GM23338 (cell line): Measurements from ENCODE around the gene PAX2. TPM values are rescaled to one million over a fixed set of nuclear protein-coding genes. Genes with fewer than 3 reads are reported as not detected.

Experiments used
- ATAC-seq: fragments of 200-7000 bp; cut with Tn5 transposase; 3 replicates; pipeline ENCODE4 v1.9.1; 2020
- DNase-seq: peaks from one replicate; pipeline ENCODE4 v3.0.0-alpha.2; 2015; ENCODE audit warnings: low spot score
- H2AFZ ChIP-seq: fragments of 200-600 bp; sonication (generic); 2 replicates; pipeline ENCODE4 v1.8.0; 2016; ENCODE audit warnings: antibody characterized with exemption, mild to moderate bottlenecking, moderate library complexity
- H3F3A ChIP-seq: fragments of 200-600 bp; sonication (generic); replicated peaks from 2 replicates; pipeline ENCODE4 v1.8.0; 2017; ENCODE audit warnings: antibody characterized with exemption, mixed run types, low read depth
- H3K27ac ChIP-seq: fragments of 200-600 bp; sonication (generic); 2 replicates; pipeline ENCODE4 v1.6.1; 2016; ENCODE audit warnings: low read depth
- H3K27me3 ChIP-seq: fragments of 200-600 bp; sonication (generic); 2 replicates; pipeline ENCODE4 v1.8.0; 2016; ENCODE audit warnings: mild to moderate bottlenecking, mixed run types, moderate library complexity; ENCODE audit not compliant: insufficient read depth
- H3K36me3 ChIP-seq: fragments of 200-600 bp; sonication (generic); 2 replicates; pipeline ENCODE4 v1.8.0; 2016; ENCODE audit warnings: mild to moderate bottlenecking; ENCODE audit not compliant: insufficient read depth
- H3K4me1 ChIP-seq: fragments of 200-600 bp; sonication (generic); 2 replicates; pipeline ENCODE4 v1.8.0; 2016; ENCODE audit warnings: mild to moderate bottlenecking, moderate library complexity; ENCODE audit not compliant: insufficient read depth
- H3K4me2 ChIP-seq: fragments of 200-600 bp; sonication (generic); 2 replicates; pipeline ENCODE4 v1.7.1; 2017; ENCODE audit warnings: mixed run types
- H3K4me3 ChIP-seq: fragments of 200-600 bp; sonication (generic); 2 replicates; pipeline ENCODE4 v1.6.1; 2016; ENCODE audit warnings: mixed run types
- H3K79me2 ChIP-seq: fragments of 200-600 bp; sonication (generic); replicated peaks from 2 replicates; pipeline ENCODE4 v1.8.0; 2017; ENCODE audit warnings: mild to moderate bottlenecking; ENCODE audit not compliant: insufficient read depth
- H3K9me2 ChIP-seq: fragments of 200-600 bp; sonication (generic); 2 replicates; pipeline ENCODE4 v1.8.0; 2017; ENCODE audit not compliant: insufficient read depth
- H4K20me1 ChIP-seq: fragments of 200-600 bp; sonication (generic); replicated peaks from 2 replicates; pipeline ENCODE4 v1.8.0; 2017; ENCODE audit warnings: mild to moderate bottlenecking; ENCODE audit not compliant: insufficient read depth
- H3K27ac Mint-ChIP-seq: 2 replicates; pipeline ENCODE4 v1.8.0; 2020; ENCODE audit warnings: inconsistent platforms, mild to moderate bottlenecking, moderate library complexity, mixed read lengths
- H3K27me3 Mint-ChIP-seq: 3 replicates; pipeline ENCODE4 v1.8.0; 2022; ENCODE audit warnings: low read depth, mild to moderate bottlenecking, moderate library complexity, mixed read lengths, inconsistent platforms; ENCODE audit not compliant: insufficient read depth, poor library complexity
- H3K36me3 Mint-ChIP-seq: 3 replicates; pipeline ENCODE4 v1.8.0; 2021; ENCODE audit warnings: low read depth, mild to moderate bottlenecking, inconsistent platforms, moderate library complexity, mixed read lengths
- H3K4me1 Mint-ChIP-seq: 3 replicates; pipeline ENCODE4 v1.8.0; 2020; ENCODE audit warnings: mild to moderate bottlenecking, inconsistent platforms, mixed read lengths
- H3K4me3 Mint-ChIP-seq: 3 replicates; pipeline ENCODE4 v1.8.0; 2021; ENCODE audit warnings: moderate library complexity, mild to moderate bottlenecking, inconsistent platforms, mixed read lengths
- H3K9me3 Mint-ChIP-seq: 3 replicates; pipeline ENCODE4 v1.8.0; 2020; ENCODE audit warnings: moderate library complexity, mild to moderate bottlenecking, inconsistent platforms, mixed read lengths
- CREB1 ChIP-seq: fragments of 250-450 bp; sonication (Bioruptor Pico); IDR thresholded peaks from 2 replicates; pipeline ENCODE4 v1.5.0; 2020; ENCODE audit warnings: low read depth, mild to moderate bottlenecking, moderate library complexity
- CTCF ChIP-seq, 2 experiments: fragments of 200-600 bp in 1 of 2; sonication (generic) in 1 of 2; conservative IDR thresholded peaks; 2 replicates each; pipeline versions ENCODE4 v1.5.1 to v1.6.1; 2016 to 2017; ENCODE audit warnings: antibody characterized with exemption in 2 of 2, low read depth in 2 of 2, mild to moderate bottlenecking in 2 of 2, moderate library complexity in 1 of 2
- ETS1 ChIP-seq: IDR thresholded peaks from 2 replicates; pipeline ENCODE4 v1.6.1; 2016; ENCODE audit warnings: antibody characterized with exemption
- EZH2 ChIP-seq: fragments of 200-600 bp; sonication (generic); IDR thresholded peaks from one replicate; pipeline ENCODE4 v1.8.0; 2017; ENCODE audit warnings: antibody characterized with exemption, mild to moderate bottlenecking, low read depth; ENCODE audit not compliant: unreplicated experiment
- EZH2phosphoT487 ChIP-seq: fragments of 200-600 bp; sonication (generic); IDR thresholded peaks from one replicate; pipeline ENCODE4 v1.8.1; 2018; ENCODE audit warnings: antibody characterized with exemption; ENCODE audit not compliant: unreplicated experiment
- JUNB ChIP-seq: IDR thresholded peaks from one replicate; pipeline ENCODE4 v1.6.1; 2016; ENCODE audit warnings: antibody characterized with exemption; ENCODE audit not compliant: unreplicated experiment
- NANOG ChIP-seq: IDR thresholded peaks from 2 replicates; pipeline ENCODE4 v1.6.1; 2016; ENCODE audit warnings: antibody characterized with exemption, borderline replicate concordance
- POLR2AphosphoS5 ChIP-seq: IDR thresholded peaks from 2 replicates; pipeline ENCODE4 v1.6.1; 2016; ENCODE audit warnings: antibody characterized with exemption, low read depth
- STAT1 ChIP-seq: IDR thresholded peaks from one replicate; pipeline ENCODE4 v1.6.1; 2016; ENCODE audit warnings: antibody characterized with exemption; ENCODE audit not compliant: unreplicated experiment
- ZNF114 ChIP-seq: fragments of 250-450 bp; sonication (Bioruptor Pico); IDR thresholded peaks from 2 replicates; pipeline ENCODE4 v1.5.0; 2020; ENCODE audit warnings: mild to moderate bottlenecking, moderate library complexity
- ZNF331 ChIP-seq: fragments of 250-450 bp; sonication (Bioruptor Pico); IDR thresholded peaks from 2 replicates; pipeline ENCODE4 v1.5.0; 2020; ENCODE audit warnings: low read depth, mild to moderate bottlenecking, moderate library complexity
- polyA plus RNA-seq: library from polyadenylated mRNA; unstranded; fragments of >200 nt; fragmentation: Nextera tagmentation; extraction: Ambion mirVana; gene quantifications from 2 replicates; pipeline ENCODE4 v1.2.1, GENCODE V29; 2016
- total RNA-seq: library from RNA; depleted of rRNA; stranded (reverse); fragments of >200 nt; shearing (Covaris generic); gene quantifications from 2 replicates; pipeline ENCODE4 v1.2.3, GENCODE V29; 2014
- TF ChIP-seq, protein P1 (sequence below): IDR thresholded peaks from one replicate; pipeline ENCODE4 v1.6.1; 2018; ENCODE audit warnings: antibody characterized with exemption; ENCODE audit not compliant: unreplicated experiment
- TF ChIP-seq, protein P2 (sequence below): fragments of 250-450 bp; sonication (Bioruptor Pico); IDR thresholded peaks from 2 replicates; pipeline ENCODE4 v1.5.0; 2020; ENCODE audit warnings: mild to moderate bottlenecking, moderate library complexity

The PAX2 gene
- total and polyA plus RNA-seq, 2 experiments from 2014 or later: not detected

DNA sequence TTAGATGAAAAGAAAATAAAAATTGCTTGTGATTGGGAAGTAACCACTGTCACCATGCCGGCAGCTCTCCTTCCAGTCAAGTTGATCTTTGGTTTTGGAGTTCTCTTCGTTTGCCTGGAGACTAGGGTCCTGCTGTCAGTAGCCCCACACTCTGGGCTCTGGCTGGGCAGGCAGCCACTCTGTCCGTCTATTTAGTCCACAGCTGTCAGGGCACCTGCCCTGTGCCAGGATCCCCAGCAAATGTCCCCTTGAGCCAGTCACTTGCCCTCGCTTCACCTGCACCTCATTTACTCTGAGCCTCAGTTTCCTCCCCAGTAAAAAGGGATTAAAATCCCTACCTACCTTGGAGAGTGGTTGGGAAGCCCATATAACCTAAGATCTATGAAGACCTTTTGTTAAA lies 55.5 kb downstream of the PAX2 start:
- no peak overlapping the region for H3K27ac ChIP-seq
- no peaks in the 10 kb centered on the region for H3F3A ChIP-seq
- H3K4me3 Mint-ChIP-seq: no peak overlapping the region
- no peak overlapping the region for H2AFZ ChIP-seq
- H3K4me1 Mint-ChIP-seq: peaks cover 27% of the 10 kb centered on the region
- peaks cover 16% of the 10 kb centered on the region for H3K27me3 Mint-ChIP-seq
- no peak overlapping the region for H3K4me2 ChIP-seq
- no peaks in the 10 kb centered on the region for H3K36me3 ChIP-seq
- TF ChIP-seq CREB1 (CRISPR knock-in tag) (no peak), STAT1 (no peak), EZH2 (no peak), NANOG (no peak), CTCF (conservative IDR thresholded peaks at IDR 0.05; ENCODE audit: low read depth in 2 of 2) (no peak), JUNB (no peak), ZNF331 (no peak), POLR2AphosphoS5 (no peak), ETS1 (no peak), ZNF114 (CRISPR knock-in tag) (no peak), EZH2phosphoT487 (no peak)
- TF ChIP-seq, protein P1, sequence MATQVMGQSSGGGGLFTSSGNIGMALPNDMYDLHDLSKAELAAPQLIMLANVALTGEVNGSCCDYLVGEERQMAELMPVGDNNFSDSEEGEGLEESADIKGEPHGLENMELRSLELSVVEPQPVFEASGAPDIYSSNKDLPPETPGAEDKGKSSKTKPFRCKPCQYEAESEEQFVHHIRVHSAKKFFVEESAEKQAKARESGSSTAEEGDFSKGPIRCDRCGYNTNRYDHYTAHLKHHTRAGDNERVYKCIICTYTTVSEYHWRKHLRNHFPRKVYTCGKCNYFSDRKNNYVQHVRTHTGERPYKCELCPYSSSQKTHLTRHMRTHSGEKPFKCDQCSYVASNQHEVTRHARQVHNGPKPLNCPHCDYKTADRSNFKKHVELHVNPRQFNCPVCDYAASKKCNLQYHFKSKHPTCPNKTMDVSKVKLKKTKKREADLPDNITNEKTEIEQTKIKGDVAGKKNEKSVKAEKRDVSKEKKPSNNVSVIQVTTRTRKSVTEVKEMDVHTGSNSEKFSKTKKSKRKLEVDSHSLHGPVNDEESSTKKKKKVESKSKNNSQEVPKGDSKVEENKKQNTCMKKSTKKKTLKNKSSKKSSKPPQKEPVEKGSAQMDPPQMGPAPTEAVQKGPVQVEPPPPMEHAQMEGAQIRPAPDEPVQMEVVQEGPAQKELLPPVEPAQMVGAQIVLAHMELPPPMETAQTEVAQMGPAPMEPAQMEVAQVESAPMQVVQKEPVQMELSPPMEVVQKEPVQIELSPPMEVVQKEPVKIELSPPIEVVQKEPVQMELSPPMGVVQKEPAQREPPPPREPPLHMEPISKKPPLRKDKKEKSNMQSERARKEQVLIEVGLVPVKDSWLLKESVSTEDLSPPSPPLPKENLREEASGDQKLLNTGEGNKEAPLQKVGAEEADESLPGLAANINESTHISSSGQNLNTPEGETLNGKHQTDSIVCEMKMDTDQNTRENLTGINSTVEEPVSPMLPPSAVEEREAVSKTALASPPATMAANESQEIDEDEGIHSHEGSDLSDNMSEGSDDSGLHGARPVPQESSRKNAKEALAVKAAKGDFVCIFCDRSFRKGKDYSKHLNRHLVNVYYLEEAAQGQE: no peak
- TF ChIP-seq, protein P2, sequence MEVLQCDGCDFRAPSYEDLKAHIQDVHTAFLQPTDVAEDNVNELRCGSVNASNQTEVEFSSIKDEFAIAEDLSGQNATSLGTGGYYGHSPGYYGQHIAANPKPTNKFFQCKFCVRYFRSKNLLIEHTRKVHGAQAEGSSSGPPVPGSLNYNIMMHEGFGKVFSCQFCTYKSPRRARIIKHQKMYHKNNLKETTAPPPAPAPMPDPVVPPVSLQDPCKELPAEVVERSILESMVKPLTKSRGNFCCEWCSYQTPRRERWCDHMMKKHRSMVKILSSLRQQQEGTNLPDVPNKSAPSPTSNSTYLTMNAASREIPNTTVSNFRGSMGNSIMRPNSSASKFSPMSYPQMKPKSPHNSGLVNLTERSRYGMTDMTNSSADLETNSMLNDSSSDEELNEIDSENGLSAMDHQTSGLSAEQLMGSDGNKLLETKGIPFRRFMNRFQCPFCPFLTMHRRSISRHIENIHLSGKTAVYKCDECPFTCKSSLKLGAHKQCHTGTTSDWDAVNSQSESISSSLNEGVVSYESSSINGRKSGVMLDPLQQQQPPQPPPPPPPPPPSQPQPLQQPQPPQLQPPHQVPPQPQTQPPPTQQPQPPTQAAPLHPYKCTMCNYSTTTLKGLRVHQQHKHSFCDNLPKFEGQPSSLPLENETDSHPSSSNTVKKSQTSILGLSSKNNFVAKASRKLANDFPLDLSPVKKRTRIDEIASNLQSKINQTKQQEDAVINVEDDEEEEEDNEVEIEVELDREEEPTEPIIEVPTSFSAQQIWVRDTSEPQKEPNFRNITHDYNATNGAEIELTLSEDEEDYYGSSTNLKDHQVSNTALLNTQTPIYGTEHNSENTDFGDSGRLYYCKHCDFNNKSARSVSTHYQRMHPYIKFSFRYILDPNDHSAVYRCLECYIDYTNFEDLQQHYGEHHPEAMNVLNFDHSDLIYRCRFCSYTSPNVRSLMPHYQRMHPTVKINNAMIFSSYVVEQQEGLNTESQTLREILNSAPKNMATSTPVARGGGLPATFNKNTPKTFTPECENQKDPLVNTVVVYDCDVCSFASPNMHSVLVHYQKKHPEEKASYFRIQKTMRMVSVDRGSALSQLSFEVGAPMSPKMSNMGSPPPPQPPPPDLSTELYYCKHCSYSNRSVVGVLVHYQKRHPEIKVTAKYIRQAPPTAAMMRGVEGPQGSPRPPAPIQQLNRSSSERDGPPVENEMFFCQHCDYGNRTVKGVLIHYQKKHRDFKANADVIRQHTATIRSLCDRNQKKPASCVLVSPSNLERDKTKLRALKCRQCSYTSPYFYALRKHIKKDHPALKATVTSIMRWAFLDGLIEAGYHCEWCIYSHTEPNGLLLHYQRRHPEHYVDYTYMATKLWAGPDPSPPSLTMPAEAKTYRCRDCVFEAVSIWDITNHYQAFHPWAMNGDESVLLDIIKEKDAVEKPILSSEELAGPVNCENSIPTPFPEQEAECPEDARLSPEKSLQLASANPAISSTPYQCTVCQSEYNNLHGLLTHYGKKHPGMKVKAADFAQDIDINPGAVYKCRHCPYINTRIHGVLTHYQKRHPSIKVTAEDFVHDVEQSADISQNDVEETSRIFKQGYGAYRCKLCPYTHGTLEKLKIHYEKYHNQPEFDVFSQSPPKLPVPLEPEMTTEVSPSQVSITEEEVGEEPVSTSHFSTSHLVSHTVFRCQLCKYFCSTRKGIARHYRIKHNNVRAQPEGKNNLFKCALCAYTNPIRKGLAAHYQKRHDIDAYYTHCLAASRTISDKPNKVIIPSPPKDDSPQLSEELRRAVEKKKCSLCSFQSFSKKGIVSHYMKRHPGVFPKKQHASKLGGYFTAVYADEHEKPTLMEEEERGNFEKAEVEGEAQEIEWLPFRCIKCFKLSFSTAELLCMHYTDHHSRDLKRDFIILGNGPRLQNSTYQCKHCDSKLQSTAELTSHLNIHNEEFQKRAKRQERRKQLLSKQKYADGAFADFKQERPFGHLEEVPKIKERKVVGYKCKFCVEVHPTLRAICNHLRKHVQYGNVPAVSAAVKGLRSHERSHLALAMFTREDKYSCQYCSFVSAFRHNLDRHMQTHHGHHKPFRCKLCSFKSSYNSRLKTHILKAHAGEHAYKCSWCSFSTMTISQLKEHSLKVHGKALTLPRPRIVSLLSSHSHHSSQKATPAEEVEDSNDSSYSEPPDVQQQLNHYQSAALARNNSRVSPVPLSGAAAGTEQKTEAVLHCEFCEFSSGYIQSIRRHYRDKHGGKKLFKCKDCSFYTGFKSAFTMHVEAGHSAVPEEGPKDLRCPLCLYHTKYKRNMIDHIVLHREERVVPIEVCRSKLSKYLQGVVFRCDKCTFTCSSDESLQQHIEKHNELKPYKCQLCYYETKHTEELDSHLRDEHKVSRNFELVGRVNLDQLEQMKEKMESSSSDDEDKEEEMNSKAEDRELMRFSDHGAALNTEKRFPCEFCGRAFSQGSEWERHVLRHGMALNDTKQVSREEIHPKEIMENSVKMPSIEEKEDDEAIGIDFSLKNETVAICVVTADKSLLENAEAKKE: no peak
- no peaks in the 10 kb centered on the region for H3K9me2 ChIP-seq
- no peak overlapping the region for H3K4me3 ChIP-seq
- H3K79me2 ChIP-seq: no peaks in the 10 kb centered on the region
- peaks cover 14% of the 10 kb centered on the region; the same call in 1 of the 2 replicates for H3K4me1 ChIP-seq
- no peaks in the 10 kb centered on the region for H3K9me3 Mint-ChIP-seq
- ATAC-seq: no peak
- H3K27me3 ChIP-seq: 0 out of 2 replicates have a peak, but pooled peaks cover 7% of the 10 kb centered on the region
- H3K27ac Mint-ChIP-seq: no peak overlapping the region
- H3K36me3 Mint-ChIP-seq: no peaks in the 10 kb centered on the region
- no peak for DNase-seq
- no peaks in the 10 kb centered on the region for H4K20me1 ChIP-seq
